ENCODE results near the gene CSGALNACT2. TPM values are rescaled to one million over a fixed set of nuclear protein-coding genes. Genes with fewer than 3 reads are reported as not detected.

Gene CSGALNACT2
- total RNA-seq, 1 experiment from 2014 or later, result 22.3 TPM

- Histone ChIP-seq H3K27me3 (ENCODE audit: control insufficient read depth, insufficient read depth, low read length) (no peaks in the 10 kb centered on the region), H3K4me3 (ENCODE audit: low read depth in 2 of 2, low read length in 2 of 2) (no peak overlapping the region), H3K4me1 (ENCODE audit: control insufficient read depth, insufficient read depth, low read length) (peaks cover 7% of the 10 kb centered on the region), H3K27ac (ENCODE audit: low read length) (no peak overlapping the region), H3K9me3 (ENCODE audit: control insufficient read depth, insufficient read depth, low read depth, low read length) (no peaks in the 10 kb centered on the region), H3K36me3 (ENCODE audit: control insufficient read depth, insufficient read depth, low read length) (no peaks in the 10 kb centered on the region)
- no peak for TF ChIP-seq CTCF (IDR thresholded peaks at IDR 0.05)
- TF ChIP-seq POLR2AphosphoS5 (IDR thresholded peaks at IDR 0.05; ENCODE audit: low read depth, low read length), result no peak
- no peak for TF ChIP-seq REST (IDR thresholded peaks at IDR 0.05; ENCODE audit: insufficient read depth in 1 of 2, low read depth in 2 of 2, low read length in 1 of 2)
- TF ChIP-seq TCF7L2 (IDR thresholded peaks at IDR 0.05; ENCODE audit: low read depth, low read length), result no peak
- no peak for TF ChIP-seq SIN3A (IDR thresholded peaks at IDR 0.05; ENCODE audit: borderline replicate concordance, insufficient read depth, low read depth, low read length)
- intact Hi-C loops (cut with micrococcal nuclease; ENCODE audit: unreplicated experiment), result no loop called here
- BruUV-seq (replicated peaks), result no TSS peak
- CTCF ChIA-PET, result no interaction called here
- in situ Hi-C loops (cut with HindIII; ENCODE audit: low pct_unique_long_range_greater_than_20kb, low sequenced_read_pairs), result no loop called here
- DNase-seq (ENCODE audit: low read depth, low spot score), result no peak
- POLR2A ChIA-PET, result no interaction called here
- no peak for ATAC-seq
Observed at GRCh38 chr10:43158636-43159035, 20.4 kb downstream of the CSGALNACT2 start.

GRCh38 chr10:43160046-43160920 is 22.0 kb downstream of the CSGALNACT2 start:
- Histone ChIP-seq H3K27ac (ENCODE audit: low read length) (no peak overlapping the region), H3K9me3 (ENCODE audit: control insufficient read depth, insufficient read depth, low read depth, low read length) (no peaks in the 10 kb centered on the region), H3K4me3 (ENCODE audit: low read depth in 2 of 2, low read length in 2 of 2) (no peak overlapping the region), H3K36me3 (ENCODE audit: control insufficient read depth, insufficient read depth, low read length) (no peaks in the 10 kb centered on the region), H3K4me1 (ENCODE audit: control insufficient read depth, insufficient read depth, low read length) (peaks cover 4% of the 10 kb centered on the region; the same call in 1 of the 2 replicates), H3K27me3 (ENCODE audit: control insufficient read depth, insufficient read depth, low read length) (no peaks in the 10 kb centered on the region)
- intact Hi-C loops (cut with micrococcal nuclease; ENCODE audit: unreplicated experiment) (no loop called here), in situ Hi-C loops (cut with HindIII; ENCODE audit: low pct_unique_long_range_greater_than_20kb, low sequenced_read_pairs) (no loop called here)
- ChIA-PET POLR2A (no interaction called here), CTCF (no interaction called here)
- no peak for ATAC-seq
- BruUV-seq (replicated peaks), result no TSS peak
- no peak for DNase-seq (ENCODE audit: low read depth, low spot score)
- TF ChIP-seq REST (IDR thresholded peaks at IDR 0.05; ENCODE audit: insufficient read depth in 1 of 2, low read depth in 2 of 2, low read length in 1 of 2), result no peak
- no peak for TF ChIP-seq TCF7L2 (IDR thresholded peaks at IDR 0.05; ENCODE audit: low read depth, low read length)
- no peak for TF ChIP-seq SIN3A (IDR thresholded peaks at IDR 0.05; ENCODE audit: borderline replicate concordance, insufficient read depth, low read depth, low read length)
- TF ChIP-seq CTCF (IDR thresholded peaks at IDR 0.05), result no peak
- TF ChIP-seq POLR2AphosphoS5 (IDR thresholded peaks at IDR 0.05; ENCODE audit: low read depth, low read length), result no peak

All from Panc1 (cell line).